Myocyte (in vitro differentiated cells): Measurements from ENCODE around the gene STAC2. TPM values are rescaled to one million over a fixed set of nuclear protein-coding genes. Genes with fewer than 3 reads are reported as not detected.
A peak's percentile ranks its signal among the peaks of the same experiment; 100 is the strongest.
"Not testable (repeated sequence)": the region's sequence is repeated elsewhere in the genome, so short reads cannot be mapped to it uniquely, and the experiment has no call there.

Experiments
- DNase-seq: peaks from one replicate; pipeline ENCODE4 v3.0.0-alpha.2; 2012; ENCODE audit warnings: low read depth
- total RNA-seq: library from RNA; depleted of rRNA; stranded (reverse); fragments of >200 nt; gene quantifications from 2 replicates; pipeline ENCODE4 v1.2.3, GENCODE V29; 2014

STAC2 gene
- total RNA-seq, 1 donor from 2014 or later = 0.11 TPM

DNA sequence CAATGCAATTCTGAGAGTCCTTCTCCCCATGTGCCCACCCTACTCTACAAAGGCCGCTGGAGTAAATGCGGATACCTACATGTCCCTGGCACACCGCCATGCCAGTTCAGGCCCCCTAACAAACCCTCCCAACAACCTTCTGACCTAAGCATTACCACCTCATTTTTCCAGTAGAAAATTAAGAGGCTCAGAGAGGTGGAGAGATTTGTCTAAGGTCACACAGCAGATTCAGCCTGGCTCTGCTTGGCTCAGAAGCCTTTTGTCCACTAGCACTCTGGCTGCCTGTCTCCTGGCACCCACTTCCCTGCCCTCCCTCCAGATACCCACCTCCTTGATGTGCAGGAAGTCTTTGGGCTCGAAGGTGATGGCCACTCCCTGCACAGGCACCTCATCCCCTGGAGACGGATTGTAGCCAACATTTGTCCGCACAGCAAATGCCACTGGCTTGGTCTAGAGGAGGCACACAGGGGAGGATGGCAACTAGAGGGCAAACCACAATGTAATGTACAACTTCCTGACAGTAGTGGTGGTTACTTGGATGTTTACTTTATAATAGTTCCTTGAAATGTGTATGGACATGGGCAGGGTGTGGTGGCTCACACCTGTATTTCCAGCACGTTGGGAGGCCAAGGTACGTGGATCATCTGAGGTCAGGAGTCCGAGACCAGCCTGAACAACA lies 38.5 kb downstream of the STAC2 start:
- no peak for DNase-seq

DNA sequence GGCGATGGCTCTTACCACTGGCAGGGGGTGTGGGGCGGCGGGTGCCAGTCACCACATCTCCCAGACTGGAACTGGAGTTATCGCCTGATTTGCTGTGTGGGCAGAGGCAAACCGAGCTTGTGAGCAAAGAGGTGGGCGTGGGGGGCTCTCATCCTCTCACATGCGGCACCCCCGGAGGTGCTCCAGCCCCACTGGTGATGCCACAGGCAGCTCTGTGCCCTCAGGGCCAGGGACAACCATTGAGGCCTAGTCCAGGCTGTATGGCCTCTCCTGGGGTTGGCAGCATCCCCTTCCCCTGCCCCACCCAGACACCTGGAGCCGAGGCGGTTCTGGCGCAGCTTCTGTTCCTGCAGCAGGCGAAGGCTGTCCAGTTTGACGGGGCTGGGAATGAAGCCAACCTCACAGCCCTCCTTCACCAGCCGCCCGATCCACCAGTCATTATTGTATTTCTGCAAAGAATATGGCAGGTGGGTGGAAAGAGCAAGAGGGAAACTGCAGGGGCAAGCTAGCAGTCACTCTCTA lies 39.2 kb downstream of the STAC2 start:
- no peak for DNase-seq

DNA sequence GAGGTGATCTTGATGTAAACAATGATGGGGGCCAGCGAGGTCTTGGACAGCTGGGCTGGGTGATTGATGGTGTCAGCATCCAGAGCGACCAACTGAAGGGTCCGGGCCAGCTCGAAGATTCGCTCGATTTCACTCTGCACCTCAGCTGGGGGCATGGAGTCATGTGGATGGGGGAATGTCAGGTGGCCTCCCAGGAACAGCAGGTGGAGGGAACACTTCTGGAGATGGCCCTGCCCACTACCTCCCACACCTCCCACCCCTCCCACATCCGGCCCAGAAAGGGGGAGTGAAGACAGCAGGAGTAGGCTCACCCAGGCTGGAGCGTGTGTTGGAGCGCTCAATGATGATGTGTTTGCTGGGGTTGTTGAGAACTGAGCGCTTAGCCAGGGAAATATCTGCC lies 42.0 kb downstream of the STAC2 start:
- no peak for DNase-seq

DNA sequence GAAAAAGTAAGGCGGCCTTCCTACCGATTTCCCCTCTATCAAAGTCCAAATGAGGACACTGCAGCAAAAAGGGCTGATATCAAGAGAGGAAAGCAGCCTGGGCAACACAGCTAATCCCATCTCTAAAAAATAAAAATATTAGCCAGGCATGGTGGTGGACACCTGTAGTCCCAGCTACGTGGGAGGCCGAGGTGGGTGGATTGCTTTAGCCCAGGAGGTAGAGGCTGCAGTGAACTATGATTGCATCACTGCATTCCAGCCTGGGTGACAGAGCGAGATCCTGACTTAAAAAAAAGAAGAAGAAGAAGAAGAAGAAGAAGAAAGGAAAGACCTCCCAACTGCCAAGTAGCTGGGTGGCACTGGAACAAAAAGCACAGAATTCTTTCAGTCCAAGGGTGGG lies 42.7 kb downstream of the STAC2 start:
- DNase-seq = no peak

DNA sequence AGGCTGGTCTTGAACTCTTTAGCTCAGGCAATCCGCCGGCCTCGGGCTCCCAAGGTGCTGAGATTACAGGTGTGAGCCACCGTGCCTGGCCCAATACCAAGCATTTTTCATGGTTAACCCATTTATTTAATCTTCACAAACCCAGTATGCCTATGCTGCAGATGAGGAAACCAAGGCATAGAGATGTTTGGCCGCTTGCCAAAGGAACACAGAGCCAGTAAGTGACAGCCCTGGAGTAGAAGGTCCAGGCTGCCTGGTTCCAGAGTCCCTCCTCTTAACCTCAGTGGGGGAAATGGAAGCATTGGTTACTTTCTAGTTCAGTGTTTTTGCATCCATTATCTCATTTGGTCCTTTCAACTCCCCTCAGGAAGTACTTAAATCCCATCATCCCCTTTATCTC lies 44.4 kb downstream of the STAC2 start:
- DNase-seq = no peak

DNA sequence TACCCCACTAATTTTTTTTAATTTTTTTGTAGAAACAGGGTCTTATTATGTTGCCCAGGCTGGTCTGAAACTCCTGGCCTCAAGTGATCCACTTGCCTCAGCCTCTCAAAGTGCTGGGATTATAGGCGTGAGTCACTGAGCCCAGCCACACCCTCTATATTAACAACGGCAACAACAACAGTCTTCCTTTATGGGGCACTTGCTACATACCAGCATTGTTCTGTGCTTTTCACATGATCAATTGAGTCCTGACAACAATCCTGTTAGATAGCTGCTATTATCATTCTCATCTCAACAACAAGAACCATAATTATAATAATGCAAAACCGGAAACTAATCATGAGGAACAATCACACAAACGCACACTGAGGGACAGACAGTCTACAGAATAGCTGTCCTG lies 47.2 kb downstream of the STAC2 start:
- peak; percentile 52 for DNase-seq

DNA sequence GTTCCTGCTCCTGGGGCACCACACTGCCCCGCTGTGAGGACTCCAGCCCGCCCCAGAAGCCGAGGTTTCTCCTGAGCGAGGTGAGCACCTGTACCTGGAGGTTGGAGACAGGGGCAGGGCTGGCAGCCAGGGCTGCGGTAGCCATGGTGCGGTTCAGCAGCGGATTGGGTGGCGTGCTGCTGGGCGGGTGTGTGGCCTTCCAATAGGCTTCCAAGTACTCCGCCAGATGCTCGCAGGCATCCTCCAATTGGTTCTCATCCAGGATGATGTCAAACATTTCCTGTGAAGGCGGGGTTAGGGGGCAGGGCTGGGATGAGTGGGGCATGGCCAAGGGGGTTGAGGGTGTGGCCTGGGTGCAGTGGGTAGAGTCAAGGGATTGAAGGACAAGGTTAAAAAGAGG lies 48.5 kb downstream of the STAC2 start:
- peak; percentile 39 for DNase-seq

DNA sequence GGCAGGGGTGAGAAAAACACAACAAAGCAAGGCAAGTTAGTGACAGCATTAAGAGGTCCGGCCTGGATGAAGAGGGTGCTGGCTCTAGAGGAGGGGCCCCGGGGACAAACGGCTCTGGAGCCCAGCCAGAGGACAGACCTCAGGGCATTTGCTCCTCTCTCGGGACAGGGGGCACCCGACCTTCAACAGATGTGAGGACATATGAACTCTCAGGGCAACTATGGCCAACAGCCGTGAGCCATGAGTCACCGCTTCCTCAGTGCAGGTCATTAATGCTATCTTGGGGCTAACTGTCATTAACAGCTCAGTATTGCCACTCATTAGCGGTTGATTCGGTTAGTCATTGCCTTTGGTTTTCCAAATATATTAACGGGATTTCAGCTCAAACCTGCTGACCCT lies 50.1 kb downstream of the STAC2 start:
- peak; percentile 81 for DNase-seq

DNA sequence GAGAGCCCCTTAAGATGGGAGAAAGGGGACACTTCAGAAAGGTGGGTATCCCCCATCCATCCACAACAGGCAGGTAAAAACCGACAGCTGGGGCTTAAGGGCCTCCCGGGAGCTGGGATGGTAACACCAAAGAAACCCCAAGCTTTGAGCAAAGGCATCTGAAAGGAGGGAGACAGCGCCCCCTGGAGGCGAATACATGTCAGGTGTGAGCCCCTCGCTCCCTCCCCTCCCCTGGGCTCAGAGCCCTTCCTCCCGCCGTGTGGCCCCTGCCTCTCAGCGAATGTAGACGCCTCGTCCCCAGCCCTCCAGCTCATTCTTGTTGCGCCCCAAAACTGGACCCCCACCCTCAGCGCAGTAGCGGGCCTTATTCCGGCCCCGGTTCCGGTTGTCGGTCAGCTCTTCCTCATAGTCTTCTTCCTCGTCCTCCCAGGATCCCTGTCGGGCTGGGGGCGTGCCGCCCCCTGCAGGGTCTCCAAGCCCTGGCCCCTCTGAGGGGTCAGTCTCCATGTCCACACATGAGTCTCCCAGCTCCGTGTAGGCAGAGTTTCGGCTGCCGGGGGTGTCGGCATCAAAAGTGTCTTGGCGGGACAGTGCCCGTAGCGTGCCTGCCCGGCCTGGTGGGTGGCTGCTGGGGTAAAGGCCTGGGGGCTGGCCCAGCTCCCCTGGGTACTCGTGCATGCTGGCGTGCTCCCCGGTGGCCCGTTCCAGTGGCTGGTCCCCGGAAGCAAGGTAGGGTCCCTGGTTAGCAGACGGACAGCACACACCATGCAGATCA lies 50.6 kb downstream of the STAC2 start:
- peak; percentile 74 for DNase-seq

DNA sequence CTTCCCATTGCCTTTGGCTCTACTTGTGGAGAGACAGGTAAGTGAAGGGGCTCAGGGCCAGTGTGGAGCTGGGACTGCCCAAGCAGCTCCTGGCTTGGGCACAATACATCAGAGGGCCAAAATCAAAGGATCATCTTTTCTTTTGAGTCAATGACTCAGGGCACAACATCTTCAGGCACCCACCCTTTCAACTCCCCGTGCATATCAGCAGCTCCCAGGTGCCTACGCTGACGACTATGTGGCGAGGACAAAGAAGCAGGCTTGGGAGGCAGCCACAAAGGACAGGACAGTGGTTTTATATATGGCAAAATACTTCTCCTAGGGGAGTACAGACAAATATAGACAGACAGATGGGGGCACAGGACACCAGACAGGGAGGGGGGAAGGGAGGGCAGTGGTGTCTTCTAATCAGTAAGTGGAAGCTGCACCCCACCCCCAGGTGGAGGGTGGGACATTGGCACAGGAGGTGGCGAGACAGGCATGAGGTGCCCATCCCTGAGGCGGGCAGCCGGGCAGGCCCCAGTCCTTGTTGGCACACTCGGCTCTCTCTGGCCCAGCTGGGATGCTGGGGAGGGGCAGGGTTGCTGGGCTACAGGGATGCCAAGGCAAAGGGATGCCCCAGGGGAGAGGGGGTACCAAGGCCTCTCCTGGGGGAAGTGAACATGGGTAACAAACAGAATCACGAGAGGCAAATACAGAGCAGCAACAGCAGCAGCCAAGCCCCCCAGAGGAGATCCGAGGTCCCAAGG lies 52.0 kb downstream of the STAC2 start:
- DNase-seq = peak; percentile 33

DNA sequence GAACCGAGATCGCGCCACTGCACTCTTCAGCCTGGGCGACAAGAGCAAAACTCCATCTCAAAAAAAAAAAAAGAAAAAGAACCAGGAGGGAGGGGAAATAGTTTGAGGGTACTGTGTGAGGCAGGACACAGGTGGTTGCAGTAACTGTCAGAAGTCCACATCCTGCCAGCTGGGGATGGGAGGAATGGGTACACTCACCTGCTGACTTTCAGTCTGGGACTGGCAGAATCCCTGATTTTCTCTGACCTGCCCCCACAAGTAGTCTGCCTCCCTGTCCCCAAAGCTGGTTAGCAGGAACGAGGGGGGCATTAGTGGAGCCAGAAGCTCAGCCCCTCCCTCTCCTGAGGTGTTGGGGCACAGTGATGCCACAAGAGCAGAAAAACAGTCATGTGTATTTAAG lies 52.7 kb downstream of the STAC2 start:
- peak; percentile 18 for DNase-seq

DNA sequence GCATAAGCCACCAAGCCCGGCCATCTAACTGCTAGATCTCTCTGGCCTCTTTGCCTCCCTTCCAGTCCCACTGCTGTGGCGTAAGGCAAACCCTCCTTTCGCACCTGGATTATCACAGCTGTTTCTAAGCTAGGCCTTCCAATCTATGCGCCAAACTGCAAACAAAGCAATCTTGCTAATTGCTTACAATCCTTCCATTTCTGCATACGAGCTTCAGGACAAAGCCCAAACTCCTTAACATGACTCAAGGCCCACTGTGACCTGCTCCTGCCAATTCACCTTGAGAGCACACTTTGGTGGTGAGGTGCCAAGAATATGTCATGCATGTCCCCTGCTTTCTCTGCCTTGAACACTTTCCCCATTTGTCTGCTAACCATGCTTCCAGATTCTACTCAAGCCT lies 53.8 kb downstream of the STAC2 start:
- DNase-seq = no peak

DNA sequence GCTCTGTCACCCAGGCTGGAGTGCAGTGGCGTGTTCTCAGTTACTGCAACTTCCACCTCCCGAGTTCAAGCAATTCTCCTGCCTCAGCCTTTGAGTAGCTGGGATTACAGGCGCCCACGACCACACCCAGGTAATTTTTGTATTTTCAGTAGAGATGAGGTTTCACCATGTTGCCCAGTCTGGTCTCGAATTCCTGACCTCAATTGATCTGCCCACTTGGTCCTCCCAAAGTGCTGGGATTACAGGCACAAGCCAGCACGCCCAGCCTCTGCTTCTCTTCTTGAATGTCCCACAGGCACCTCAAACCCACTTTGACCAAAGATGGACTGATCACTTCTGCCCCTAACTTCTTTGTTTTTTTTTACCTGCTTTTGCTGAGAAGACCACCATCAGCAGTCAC lies 55.2 kb downstream of the STAC2 start:
- peak; percentile 24 for DNase-seq

DNA sequence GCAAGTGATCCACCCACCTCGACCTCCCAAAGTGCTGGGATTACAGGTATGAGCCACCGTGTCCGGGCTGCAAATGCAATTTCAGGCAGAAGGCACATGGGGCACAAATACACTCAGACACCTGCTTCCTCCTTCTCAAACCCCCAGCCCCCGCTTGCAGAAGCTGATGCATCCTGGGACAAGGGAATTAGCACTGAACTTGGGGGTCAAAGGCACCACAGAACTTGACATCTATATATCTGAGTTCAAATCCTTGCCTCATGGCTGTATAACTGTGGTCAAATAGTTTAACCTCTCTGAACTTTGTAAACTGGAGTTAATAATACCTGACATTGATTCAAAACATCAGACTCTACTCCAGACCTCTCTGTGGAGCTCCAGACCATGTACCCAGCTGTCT lies 55.6 kb downstream of the STAC2 start:
- no peak for DNase-seq

DNA sequence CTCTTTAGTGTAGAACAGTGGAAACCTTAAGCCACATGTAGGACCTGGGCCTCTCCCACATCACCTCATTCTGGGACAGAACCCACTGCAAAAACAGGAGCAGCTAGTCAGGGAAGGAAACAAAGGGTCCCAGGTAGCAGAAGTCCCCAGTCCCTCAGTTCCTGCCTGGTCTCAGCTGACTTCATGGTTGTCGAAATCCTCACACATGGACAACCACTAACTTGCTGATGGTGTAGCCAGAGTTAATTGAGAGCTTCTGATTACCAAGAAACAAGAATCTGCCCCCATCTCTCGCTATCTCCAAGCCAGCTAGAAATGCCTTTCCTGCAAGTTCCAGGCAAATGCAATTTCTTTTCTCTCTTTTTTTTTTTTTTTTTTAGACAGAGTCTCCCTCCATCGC lies 56.2 kb downstream of the STAC2 start:
- DNase-seq = no peak

DNA sequence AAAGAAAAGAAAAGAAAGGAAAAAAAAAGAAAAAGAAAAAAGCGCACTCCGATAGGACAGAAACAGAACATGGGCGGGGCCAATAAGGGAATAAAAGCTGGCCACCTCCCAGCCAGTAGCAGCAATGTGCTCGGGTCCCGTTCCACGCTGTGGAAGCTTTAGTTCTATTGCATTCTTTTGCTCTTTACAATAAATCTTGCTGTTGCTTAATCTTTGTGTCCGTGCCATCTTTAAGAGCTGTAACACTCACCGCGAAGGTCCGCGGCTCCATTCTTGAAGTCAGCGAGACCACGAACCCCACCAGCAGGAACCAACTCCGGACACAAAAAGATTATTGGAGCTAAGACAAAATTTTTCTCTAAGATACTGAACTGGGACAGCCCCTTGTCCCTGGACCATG lies 56.6 kb downstream of the STAC2 start:
- no peak for DNase-seq

DNA sequence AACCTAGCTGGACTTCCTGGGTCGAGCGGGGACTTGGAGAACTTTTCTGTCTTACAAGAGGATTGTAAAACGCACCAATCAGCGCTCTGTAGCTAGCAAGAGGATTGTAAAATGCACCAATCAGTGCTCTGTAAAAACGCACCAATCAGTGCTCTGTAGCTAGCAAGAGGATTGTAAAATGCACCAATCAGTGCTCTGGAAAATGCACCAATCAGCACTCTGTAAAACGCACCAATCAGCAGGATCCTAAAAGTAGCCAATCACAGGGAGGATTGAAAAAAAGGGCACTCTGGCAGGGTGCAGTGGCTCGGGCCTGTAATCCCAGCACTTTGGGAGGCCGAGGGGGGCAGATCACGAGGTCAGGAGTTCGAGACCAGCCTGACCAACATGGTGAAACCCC lies 57.2 kb downstream of the STAC2 start:
- DNase-seq = not testable (repeated sequence)

DNA sequence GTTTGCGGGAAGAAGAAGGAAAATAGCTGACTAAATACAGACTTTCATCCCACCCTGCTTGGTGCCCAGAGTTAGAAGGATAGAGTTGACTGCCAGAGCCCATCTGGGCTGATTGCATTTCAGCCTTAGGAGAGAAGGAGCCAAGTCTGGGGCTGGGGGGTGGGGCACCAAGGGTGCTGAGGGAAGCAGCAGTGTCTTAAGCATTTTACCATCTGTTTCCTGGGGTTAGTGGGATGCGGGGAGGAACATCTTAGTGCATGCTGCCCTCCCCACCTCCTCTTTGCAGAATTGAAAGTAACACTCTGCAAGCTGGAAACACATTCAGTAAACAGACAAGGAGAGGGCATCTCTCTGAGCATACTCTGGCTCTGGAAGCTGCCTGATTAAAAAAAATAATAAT lies 58.3 kb downstream of the STAC2 start:
- no peak for DNase-seq

DNA sequence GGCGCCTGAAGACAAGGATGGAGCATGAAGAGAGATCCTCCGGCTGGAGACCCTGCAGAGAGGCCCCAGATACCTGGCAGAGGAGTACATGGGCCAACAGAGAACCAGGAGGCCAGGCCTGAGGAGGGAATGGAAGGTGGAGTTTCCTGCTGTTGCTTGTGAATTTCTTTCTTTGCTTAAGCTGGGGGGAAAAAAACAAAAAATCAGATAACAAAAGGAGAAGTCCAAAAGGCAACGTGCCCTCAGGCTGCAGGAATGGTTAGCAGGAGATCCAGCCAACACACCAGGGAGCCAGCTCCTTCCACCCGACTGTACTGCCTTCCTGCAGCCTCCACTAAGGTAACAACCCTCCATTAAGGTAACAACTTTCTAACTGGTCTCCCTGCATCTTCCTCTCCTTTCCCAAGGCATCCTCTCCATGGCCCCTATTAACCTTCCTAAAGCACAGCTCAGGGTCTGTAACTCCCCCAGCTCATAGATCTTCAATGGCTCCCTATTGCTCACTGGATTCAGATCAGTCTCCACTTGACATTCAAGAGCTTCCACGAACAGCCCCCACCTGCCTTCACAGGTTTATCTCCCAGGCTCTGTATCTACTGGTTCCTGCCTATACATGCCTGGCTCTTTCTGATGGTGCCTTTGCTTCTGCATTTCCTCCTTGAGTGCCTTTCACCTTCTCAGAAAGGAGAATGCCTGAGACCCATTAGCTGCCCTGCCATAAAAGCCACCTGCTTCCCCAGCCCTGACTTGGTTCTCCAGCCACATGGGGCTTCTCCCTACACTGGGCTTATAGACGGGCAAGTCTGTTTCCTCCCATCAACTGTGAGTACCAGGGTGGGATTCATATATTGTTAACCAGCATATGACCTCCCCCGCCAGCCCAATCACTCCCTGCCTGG lies 59.1 kb downstream of the STAC2 start:
- DNase-seq = no peak

DNA sequence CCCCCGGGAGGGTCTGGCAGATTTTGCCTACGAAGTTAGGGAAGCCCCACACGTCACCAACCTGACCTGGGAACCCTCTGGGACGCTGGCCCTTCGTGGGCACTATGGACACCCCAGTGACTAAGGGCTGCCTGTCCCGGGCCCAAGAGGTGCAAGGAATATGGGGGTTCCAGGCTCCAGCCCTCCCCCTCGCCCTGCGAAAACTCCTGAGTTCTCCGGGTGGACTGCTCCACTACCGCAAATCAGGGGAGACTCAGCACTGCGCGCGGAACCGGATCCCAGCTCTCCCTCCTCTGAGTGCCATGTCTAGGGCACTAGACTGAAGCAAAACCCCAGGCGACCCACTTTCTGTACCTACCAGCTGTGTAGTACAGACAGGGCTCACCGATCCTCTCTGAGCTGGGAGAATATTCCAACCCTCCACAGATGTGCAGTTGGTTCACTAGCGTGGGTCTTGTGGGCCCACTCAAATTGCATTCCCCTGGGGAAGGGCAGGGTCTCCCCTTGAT lies 59.9 kb downstream of the STAC2 start, which contains the start of gene ARL5C:
Gene ARL5C, minus strand, starts transcription at position 321 of the 509 bp plus-strand sequence. CDS start 401 bp downstream, outside the sequence.
- DNase-seq = no peak
